H1 (cell line): ENCODE measurements around the gene F5. TPM values are rescaled to one million over a fixed set of nuclear protein-coding genes. Genes with fewer than 3 reads are reported as not detected.

Source experiments
- CTBP2 ChIP-seq: IDR thresholded peaks from 2 replicates; pipeline ENCODE4 v1.7.0; 2011; ENCODE audit warnings: borderline replicate concordance, mild to moderate bottlenecking, moderate library complexity, mixed read lengths, low read length; ENCODE audit not compliant: insufficient read depth, insufficient read length
- EP300 ChIP-seq, 2 experiments: IDR thresholded peaks; 1 replicate in 1 of 2; 2 replicates in 1 of 2; pipeline ENCODE4 v1.6.1; 2011 to 2012; ENCODE audit warnings: low read depth in 2 of 2, low read length in 2 of 2, mild to moderate bottlenecking in 2 of 2, borderline replicate concordance in 1 of 2, inconsistent platforms in 1 of 2, moderate library complexity in 1 of 2
- NRF1 ChIP-seq: IDR thresholded peaks from 2 replicates; pipeline ENCODE4 v1.6.1; 2011; ENCODE audit warnings: mild to moderate bottlenecking, low read depth, low read length, improper control_type of control experiment
- RAD21 ChIP-seq, 2 experiments: IDR thresholded peaks in 1 of 2; conservative IDR thresholded peaks in 1 of 2; 2 replicates each; pipeline ENCODE4 v1.6.1; 2011; ENCODE audit warnings: low read depth in 2 of 2, low read length in 2 of 2, improper control_type of control experiment in 1 of 2, inconsistent platforms in 1 of 2, mild to moderate bottlenecking in 1 of 2, moderate library complexity in 1 of 2
- SP2 ChIP-seq: IDR thresholded peaks from 2 replicates; pipeline ENCODE4 v1.6.1; 2012; ENCODE audit warnings: mild to moderate bottlenecking, low read length, inconsistent platforms
- TAF1 ChIP-seq: IDR thresholded peaks from 2 replicates; pipeline ENCODE4 v1.6.1; 2011; ENCODE audit warnings: mild to moderate bottlenecking, low read depth, low read length
- polyA plus RNA-seq, 7 experiments: library from polyadenylated mRNA; depleted of rRNA in 3 of 7; stranded (reverse) in 5 of 7; unstranded in 2 of 7; fragments of >200 nt in 5 of 7; fragments of 200-250 nt in 2 of 7; gene quantifications; 1 replicate in 5 of 7; 2 replicates in 1 of 7; 4 replicates in 1 of 7; pipeline versions ENCODE4 v1.2.1 to v1.2.3, GENCODE V29; 2011 to 2013; ENCODE audit warnings: missing spikeins in 2 of 7, mixed read lengths in 2 of 7
- total RNA-seq: library from RNA; stranded (reverse); fragmentation: NEBNext Ultra II Directional; extraction: Animal tissue kit (Norgen Biotek cat#: 25700); gene quantifications from 2 replicates; pipeline ENCODE4 v1.2.1, GENCODE V29; 2021
- TF ChIP-seq, protein P1 (sequence below): IDR thresholded peaks from 2 replicates; pipeline ENCODE4 v1.6.1; 2011; ENCODE audit warnings: low read length, improper control_type of control experiment

F5 gene
- total and polyA plus RNA-seq, 2 of the 8 experiments (the other 6 are each of a cell fraction or from before 2014, with no cell fraction given) = 0.04 to 0.06 TPM

DNA sequence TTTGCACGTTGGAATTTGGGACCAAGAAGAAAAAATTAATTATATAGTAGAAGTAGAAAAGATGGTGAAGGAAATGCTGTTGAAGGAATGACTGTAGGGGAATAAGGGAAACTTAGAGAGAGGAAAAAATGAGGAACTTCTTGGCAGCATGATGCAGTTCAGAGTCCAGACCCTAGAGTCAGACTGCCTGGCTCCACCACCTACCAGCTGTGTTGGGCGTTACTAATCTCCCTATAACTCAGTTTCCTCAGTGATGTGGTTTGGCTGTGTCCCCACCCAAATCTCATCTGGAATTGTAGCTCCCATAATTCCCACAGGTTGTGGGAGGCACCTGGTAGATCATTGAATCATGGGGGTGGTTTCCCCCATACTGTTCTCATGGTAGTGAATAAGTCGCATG lies 45.0 kb upstream of the F5 start (continued):
- TF ChIP-seq SP2 (no peak), NRF1 (no peak), EP300 (IDR thresholded peaks at IDR 0.05; ENCODE audit: borderline replicate concordance in 1 of 2, low read depth in 2 of 2, low read length in 2 of 2) (no peak), RAD21 (IDR thresholded peaks at IDR 0.05 in 1 of 2, conservative IDR thresholded peaks at IDR 0.05 in 1 of 2; ENCODE audit: low read depth in 2 of 2, low read length in 2 of 2) (no peak), TAF1 (no peak), CTBP2 (no peak)
- TF ChIP-seq, protein P1, sequence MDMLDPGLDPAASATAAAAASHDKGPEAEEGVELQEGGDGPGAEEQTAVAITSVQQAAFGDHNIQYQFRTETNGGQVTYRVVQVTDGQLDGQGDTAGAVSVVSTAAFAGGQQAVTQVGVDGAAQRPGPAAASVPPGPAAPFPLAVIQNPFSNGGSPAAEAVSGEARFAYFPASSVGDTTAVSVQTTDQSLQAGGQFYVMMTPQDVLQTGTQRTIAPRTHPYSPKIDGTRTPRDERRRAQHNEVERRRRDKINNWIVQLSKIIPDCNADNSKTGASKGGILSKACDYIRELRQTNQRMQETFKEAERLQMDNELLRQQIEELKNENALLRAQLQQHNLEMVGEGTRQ = no peak
